HepG2 (cell line): ENCODE data around the gene TMEM165.

Experiments used
- CEBPB ChIP-seq: IDR thresholded peaks from 2 replicates; pipeline ENCODE4 v1.6.1; 2011; ENCODE audit warnings: low read depth, low read length, improper control_type of control experiment, borderline replicate concordance
- CTCF ChIP-seq: sonication (generic); formaldehyde crosslinking; IDR thresholded peaks from 2 replicates; pipeline ENCODE4 v1.5.0; 2020; ENCODE audit warnings: mild to moderate bottlenecking, missing genetic modification reagents, moderate library complexity
- HINFP ChIP-seq: sonication (generic); formaldehyde crosslinking; IDR thresholded peaks from 2 replicates; pipeline ENCODE4 v1.4.0; 2020; ENCODE audit warnings: low read depth, mild to moderate bottlenecking, missing genetic modification reagents
- KAT7 ChIP-seq: IDR thresholded peaks from 2 replicates; pipeline ENCODE4 v1.6.1; 2018; ENCODE audit warnings: borderline replicate concordance, missing compliant biosample characterization
- MLXIP ChIP-seq: sonication (generic); formaldehyde crosslinking; IDR thresholded peaks from 2 replicates; pipeline ENCODE4 v1.9.0; 2021; ENCODE audit warnings: missing genetic modification reagents, borderline replicate concordance
- NR1H2 ChIP-seq: sonication (generic); formaldehyde crosslinking; IDR thresholded peaks from 2 replicates; pipeline ENCODE4 v1.8.1; 2022; ENCODE audit warnings: low read depth, missing genetic modification reagents, borderline replicate concordance

- no peak for TF ChIP-seq MLXIP (CRISPR knock-in tag)
- no peak for TF ChIP-seq CTCF (CRISPR knock-in tag)
- TF ChIP-seq NR1H2 = no peak
- no peak for TF ChIP-seq HINFP (CRISPR knock-in tag)
- TF ChIP-seq KAT7 = no peak
- no peak for TF ChIP-seq CEBPB
These were observed 20.4 kb downstream of the TMEM165 start for GRCh38 chr4:55416176-55416575.
